ENCODE results near the gene AMOTL1.
A peak's percentile ranks its signal among the peaks of the same experiment; 100 is the strongest.

Gene AMOTL1

DNA sequence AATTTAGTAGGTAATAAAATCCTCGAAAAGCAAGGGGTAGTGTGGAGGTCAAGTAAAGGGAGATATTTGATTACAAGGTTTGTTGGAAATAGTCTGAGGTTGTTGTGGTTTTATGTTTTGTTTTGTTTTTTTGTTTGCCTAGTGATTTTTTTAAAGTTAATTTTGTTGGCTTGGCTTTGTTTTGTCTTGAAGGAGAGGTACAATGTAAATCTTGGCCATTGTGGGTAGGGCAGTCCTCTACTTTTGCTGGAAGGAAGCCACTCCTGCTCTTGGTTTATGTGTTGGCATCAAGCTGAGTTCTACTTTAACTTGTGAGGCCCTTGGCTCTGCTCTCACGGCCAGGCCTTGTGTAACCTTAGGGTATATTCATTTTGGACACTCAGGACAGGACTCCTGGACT, 3.2 kb downstream of the AMOTL1 start:
- DNase-seq (ENCODE audit: low read depth) = no peak
- TF ChIP-seq, protein P1, sequence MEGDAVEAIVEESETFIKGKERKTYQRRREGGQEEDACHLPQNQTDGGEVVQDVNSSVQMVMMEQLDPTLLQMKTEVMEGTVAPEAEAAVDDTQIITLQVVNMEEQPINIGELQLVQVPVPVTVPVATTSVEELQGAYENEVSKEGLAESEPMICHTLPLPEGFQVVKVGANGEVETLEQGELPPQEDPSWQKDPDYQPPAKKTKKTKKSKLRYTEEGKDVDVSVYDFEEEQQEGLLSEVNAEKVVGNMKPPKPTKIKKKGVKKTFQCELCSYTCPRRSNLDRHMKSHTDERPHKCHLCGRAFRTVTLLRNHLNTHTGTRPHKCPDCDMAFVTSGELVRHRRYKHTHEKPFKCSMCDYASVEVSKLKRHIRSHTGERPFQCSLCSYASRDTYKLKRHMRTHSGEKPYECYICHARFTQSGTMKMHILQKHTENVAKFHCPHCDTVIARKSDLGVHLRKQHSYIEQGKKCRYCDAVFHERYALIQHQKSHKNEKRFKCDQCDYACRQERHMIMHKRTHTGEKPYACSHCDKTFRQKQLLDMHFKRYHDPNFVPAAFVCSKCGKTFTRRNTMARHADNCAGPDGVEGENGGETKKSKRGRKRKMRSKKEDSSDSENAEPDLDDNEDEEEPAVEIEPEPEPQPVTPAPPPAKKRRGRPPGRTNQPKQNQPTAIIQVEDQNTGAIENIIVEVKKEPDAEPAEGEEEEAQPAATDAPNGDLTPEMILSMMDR (IDR thresholded peaks at IDR 0.05; ENCODE audit: control insufficient read depth, insufficient read depth, low read depth, low read length, missing control alignments) = no peak
- no peak overlapping the region for H3K4me3 ChIP-seq (ENCODE audit: control insufficient read depth, low read depth, low read length)

DNA sequence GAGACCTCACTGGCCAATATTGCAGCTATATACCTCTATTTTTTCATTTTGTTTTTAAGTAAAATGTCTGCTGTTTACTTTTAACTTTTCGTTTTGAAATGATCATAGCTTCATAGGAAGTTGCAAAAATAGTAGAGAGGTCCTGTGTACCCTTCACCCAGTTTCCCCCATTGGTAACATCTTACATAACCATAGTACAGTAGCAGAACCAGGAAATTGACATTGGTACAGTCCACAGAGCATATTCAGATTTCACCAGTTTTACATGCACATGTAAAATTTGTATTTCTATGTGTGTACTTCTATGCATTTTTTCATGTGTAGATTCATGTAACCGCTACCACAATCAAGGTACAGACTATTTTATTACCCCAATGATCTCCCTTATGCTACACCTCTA, 3.8 kb downstream of the AMOTL1 start:
- H3K4me3 ChIP-seq (ENCODE audit: control insufficient read depth, low read depth, low read length) = no peak overlapping the region
- DNase-seq (ENCODE audit: low read depth) = no peak
- TF ChIP-seq, protein P1 (IDR thresholded peaks at IDR 0.05; ENCODE audit: control insufficient read depth, insufficient read depth, low read depth, low read length, missing control alignments) = no peak

DNA sequence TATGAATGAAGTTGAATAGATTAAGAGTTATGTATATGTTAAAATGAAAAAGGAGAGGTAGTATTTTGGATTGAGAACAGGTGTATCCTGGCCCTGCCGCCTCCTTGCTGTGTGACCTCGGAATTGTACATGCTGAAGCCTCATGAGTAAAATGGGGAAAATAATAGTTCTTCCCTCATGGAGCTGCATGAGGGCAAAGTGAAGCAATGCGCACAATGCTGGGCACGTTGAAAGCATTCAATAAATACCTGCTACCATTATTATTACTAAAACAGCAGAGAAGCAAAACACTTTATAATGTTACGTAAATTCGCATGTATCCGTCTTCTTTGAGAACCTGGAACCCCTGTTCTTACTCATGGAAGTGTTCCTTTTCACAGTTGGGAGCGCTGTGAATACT, 5.7 kb downstream of the AMOTL1 start:
- TF ChIP-seq, protein P1 (IDR thresholded peaks at IDR 0.05; ENCODE audit: control insufficient read depth, insufficient read depth, low read depth, low read length, missing control alignments) = no peak
- DNase-seq (ENCODE audit: low read depth) = no peak
- H3K4me3 ChIP-seq (ENCODE audit: control insufficient read depth, low read depth, low read length) = no peak overlapping the region

DNA sequence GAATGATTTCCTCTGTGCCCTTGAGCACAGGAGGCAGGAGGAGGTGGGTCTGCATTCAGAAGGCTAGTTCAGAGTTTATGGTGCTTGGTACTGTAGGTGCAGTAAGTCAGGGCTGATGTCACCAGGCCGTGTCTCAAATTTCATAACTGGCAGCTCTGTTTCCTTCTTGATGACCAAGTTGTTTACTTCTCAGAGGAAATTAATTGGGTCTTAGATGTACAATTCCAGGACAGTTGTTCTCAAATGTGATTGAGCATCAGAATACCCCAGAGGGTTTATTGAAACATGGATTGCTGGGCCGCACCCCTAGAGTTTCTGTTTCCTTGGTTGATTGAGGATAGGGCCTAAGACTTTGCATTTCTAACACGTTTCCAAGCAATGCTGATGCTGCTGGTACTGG, 6.2 kb downstream of the AMOTL1 start:
- H3K4me3 ChIP-seq (ENCODE audit: control insufficient read depth, low read depth, low read length) = no peak overlapping the region
- TF ChIP-seq, protein P1 (IDR thresholded peaks at IDR 0.05; ENCODE audit: control insufficient read depth, insufficient read depth, low read depth, low read length, missing control alignments) = no peak
- no peak for DNase-seq (ENCODE audit: low read depth)

DNA sequence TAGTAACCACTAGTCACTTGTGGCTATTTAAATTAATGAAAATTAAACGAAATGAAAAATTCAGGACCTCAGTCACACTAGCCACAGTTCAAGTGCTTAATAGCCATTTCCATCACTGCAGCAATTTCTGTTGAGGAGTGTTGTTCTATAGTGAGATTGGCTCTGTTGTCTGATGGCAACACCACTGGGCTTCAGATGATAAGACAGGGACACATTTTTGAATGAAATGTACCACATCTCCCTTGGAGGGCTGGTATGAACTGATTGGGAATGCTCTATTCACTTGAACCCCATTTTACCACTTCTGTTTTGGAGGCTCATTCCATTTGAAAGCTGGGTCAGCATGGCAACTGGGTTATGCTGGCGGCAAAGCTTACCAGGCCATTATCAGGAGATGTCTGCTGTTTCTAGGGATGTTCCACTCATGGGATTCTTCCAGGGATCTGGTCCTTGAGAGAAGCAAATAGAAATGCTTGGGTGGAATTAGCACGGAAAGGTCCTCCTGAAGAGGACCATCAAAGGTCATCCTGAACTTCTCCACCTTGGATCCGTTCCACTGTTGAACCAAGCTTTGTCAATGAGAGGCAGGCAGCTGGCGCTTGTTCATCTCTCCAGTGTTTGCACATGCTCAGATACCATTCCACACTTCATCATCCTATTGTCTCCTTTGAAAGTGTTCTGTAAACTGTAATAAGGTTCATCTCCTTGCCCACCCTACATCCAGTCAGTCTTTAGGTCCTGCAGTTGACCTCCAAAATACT, 7.6 kb downstream of the AMOTL1 start:
- H3K4me3 ChIP-seq (ENCODE audit: control insufficient read depth, low read depth, low read length) = no peak overlapping the region
- DNase-seq (ENCODE audit: low read depth) = no peak
- TF ChIP-seq, protein P1 (IDR thresholded peaks at IDR 0.05; ENCODE audit: control insufficient read depth, insufficient read depth, low read depth, low read length, missing control alignments) = no peak

DNA sequence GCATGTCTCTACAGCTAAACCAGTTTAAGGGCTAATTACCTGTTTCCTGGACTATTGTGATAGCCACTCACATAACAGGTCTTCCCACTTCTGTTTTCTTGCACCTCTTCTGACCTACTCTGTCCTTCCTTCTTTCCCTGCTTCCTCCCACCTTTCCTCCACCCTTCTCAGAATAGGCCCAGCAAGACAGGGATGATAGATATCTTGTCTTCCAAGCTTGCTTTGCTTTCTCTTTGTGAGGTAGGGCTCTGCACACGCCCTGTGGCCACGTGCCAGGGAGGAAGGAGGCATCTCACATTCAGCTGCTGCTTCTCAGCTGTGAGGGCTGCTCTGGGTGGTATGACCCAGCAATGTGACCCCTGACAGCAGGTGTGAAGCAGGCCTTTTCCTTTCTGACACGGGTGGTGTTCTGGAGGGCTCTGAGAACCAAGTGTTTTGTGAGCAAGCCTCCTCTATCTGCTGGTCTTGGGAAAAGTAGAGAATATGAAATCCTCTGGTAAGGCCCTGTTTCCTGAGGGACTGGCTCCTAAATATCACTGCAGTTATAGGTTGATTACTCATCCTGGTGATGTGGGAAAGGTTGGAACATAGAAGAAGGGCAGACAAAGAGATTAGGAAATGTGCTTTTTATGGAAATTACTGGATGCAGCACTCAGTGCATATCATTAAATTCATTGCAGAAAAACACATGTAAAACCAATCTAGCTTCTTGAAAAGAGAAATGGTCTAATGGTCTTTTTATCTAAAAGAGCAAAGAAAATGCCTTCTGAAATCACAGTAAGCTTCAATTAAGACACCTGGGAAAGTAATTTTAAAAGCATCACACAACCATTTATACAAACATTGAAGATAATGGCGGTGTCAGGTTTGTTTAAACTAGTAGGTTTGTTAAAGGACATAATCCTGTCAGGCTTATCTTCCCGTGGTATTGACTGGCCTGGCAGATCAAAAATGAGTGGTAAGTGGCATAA, 8.5 kb downstream of the AMOTL1 start:
- TF ChIP-seq, protein P1 (IDR thresholded peaks at IDR 0.05; ENCODE audit: control insufficient read depth, insufficient read depth, low read depth, low read length, missing control alignments) = no peak
- H3K4me3 ChIP-seq (ENCODE audit: control insufficient read depth, low read depth, low read length) = no peak overlapping the region
- peak; percentile 73 for DNase-seq (ENCODE audit: low read depth)
